Measurements from ENCODE around the gene MYLK2. TPM values are rescaled to one million over a fixed set of nuclear protein-coding genes. Genes with fewer than 3 reads are reported as not detected.
A peak's percentile ranks its signal among the peaks of the same experiment; 100 is the strongest.

The MYLK2 gene
- polyA plus RNA-seq, 1 donor from 2014 or later: 0.22 TPM

- Histone ChIP-seq H3F3A (ENCODE audit: insufficient read depth, low read length, poor library complexity, severe bottlenecking) (no peaks in the 10 kb centered on the region), H3K9me2 (ENCODE audit: insufficient read depth, low read length) (no peaks in the 10 kb centered on the region), H3K9ac (ENCODE audit: low read length) (no peak overlapping the region), H3K27me3 (ENCODE audit: insufficient read depth, low read depth, low read length) (no peaks in the 10 kb centered on the region), H4K20me1 (ENCODE audit: insufficient read depth) (no peaks in the 10 kb centered on the region), H3K4me3 (ENCODE audit: low read length) (no peak overlapping the region), H3K79me2 (replicated peaks; ENCODE audit: insufficient read depth, low read length) (no peaks in the 10 kb centered on the region), H3K9me3 (ENCODE audit: low read length) (no peaks in the 10 kb centered on the region), H2AFZ (ENCODE audit: low read depth, low read length) (no peak overlapping the region), H3K27ac (ENCODE audit: low read length) (no peak overlapping the region), H3K36me3 (ENCODE audit: insufficient read depth, low read length) (no peaks in the 10 kb centered on the region), H3K4me2 (ENCODE audit: low read length) (no peak overlapping the region)
- TF ChIP-seq EZH2 (IDR thresholded peaks at IDR 0.05; ENCODE audit: borderline replicate concordance, insufficient read depth, low read length, poor library complexity, severe bottlenecking) (no peak), SMC3 (conservative IDR thresholded peaks at IDR 0.05; ENCODE audit: poor library complexity) (no peak), EP300 (conservative IDR thresholded peaks at IDR 0.05; ENCODE audit: poor library complexity, severe bottlenecking) (no peak), MXI1 (conservative IDR thresholded peaks at IDR 0.05; ENCODE audit: poor library complexity, severe bottlenecking) (no peak), RAD21 (conservative IDR thresholded peaks at IDR 0.05) (no peak), REST (IDR thresholded peaks at IDR 0.05; ENCODE audit: borderline replicate concordance) (no peak), CTCF (IDR thresholded peaks at IDR 0.05; ENCODE audit: poor library complexity, severe bottlenecking) (no peak), TAF1 (IDR thresholded peaks at IDR 0.05; ENCODE audit: low read depth) (no peak), POLR2AphosphoS5 (IDR thresholded peaks at IDR 0.05) (no peak)
Observed at GRCh38 chr20:31877684-31878083, 58.5 kb downstream of the MYLK2 start.

- Histone ChIP-seq H3K9ac (ENCODE audit: low read length) (peak overlapping the region; percentile 42), H2AFZ (ENCODE audit: low read depth, low read length) (peak overlapping the region; percentile 25)
Observed at GRCh38 chr20:31879143-31879987, 60.2 kb downstream of the MYLK2 start.

More at GRCh38 chr20:31879143-31879987, 60.2 kb downstream of the MYLK2 start:
- TF ChIP-seq RAD21 (conservative IDR thresholded peaks at IDR 0.05): no peak
- no peak for TF ChIP-seq TAF1 (IDR thresholded peaks at IDR 0.05; ENCODE audit: low read depth)
- TF ChIP-seq EP300 (conservative IDR thresholded peaks at IDR 0.05; ENCODE audit: poor library complexity, severe bottlenecking): peak; percentile 67
- TF ChIP-seq EZH2 (IDR thresholded peaks at IDR 0.05; ENCODE audit: borderline replicate concordance, insufficient read depth, low read length, poor library complexity, severe bottlenecking): no peak
- TF ChIP-seq REST (IDR thresholded peaks at IDR 0.05; ENCODE audit: borderline replicate concordance): no peak
- peak; percentile 45 for TF ChIP-seq SMC3 (conservative IDR thresholded peaks at IDR 0.05; ENCODE audit: poor library complexity)
- TF ChIP-seq CTCF (IDR thresholded peaks at IDR 0.05; ENCODE audit: poor library complexity, severe bottlenecking): peak; percentile 46
- peak; percentile 51 for TF ChIP-seq POLR2AphosphoS5 (IDR thresholded peaks at IDR 0.05)
- TF ChIP-seq MXI1 (conservative IDR thresholded peaks at IDR 0.05; ENCODE audit: poor library complexity, severe bottlenecking): peak; percentile 98
- H3K9me2 ChIP-seq (ENCODE audit: insufficient read depth, low read length): no peaks in the 10 kb centered on the region
- H3K36me3 ChIP-seq (ENCODE audit: insufficient read depth, low read length): no peaks in the 10 kb centered on the region
- no peaks in the 10 kb centered on the region for H3K27me3 ChIP-seq (ENCODE audit: insufficient read depth, low read depth, low read length)
- H3K79me2 ChIP-seq (replicated peaks; ENCODE audit: insufficient read depth, low read length): no peaks in the 10 kb centered on the region
- H3K4me3 ChIP-seq (ENCODE audit: low read length): peak overlapping the region; percentile 69
- H3K9me3 ChIP-seq (ENCODE audit: low read length): no peaks in the 10 kb centered on the region
- H3K4me2 ChIP-seq (ENCODE audit: low read length): peak overlapping the region; percentile 84
- no peaks in the 10 kb centered on the region for H4K20me1 ChIP-seq (ENCODE audit: insufficient read depth)
- no peaks in the 10 kb centered on the region for H3F3A ChIP-seq (ENCODE audit: insufficient read depth, low read length, poor library complexity, severe bottlenecking)
- H3K27ac ChIP-seq (ENCODE audit: low read length): no peak overlapping the region

Measured in neural cell (in vitro differentiated cells).